ENCODE results near the gene GFRA4.

The GFRA4 gene

DNA sequence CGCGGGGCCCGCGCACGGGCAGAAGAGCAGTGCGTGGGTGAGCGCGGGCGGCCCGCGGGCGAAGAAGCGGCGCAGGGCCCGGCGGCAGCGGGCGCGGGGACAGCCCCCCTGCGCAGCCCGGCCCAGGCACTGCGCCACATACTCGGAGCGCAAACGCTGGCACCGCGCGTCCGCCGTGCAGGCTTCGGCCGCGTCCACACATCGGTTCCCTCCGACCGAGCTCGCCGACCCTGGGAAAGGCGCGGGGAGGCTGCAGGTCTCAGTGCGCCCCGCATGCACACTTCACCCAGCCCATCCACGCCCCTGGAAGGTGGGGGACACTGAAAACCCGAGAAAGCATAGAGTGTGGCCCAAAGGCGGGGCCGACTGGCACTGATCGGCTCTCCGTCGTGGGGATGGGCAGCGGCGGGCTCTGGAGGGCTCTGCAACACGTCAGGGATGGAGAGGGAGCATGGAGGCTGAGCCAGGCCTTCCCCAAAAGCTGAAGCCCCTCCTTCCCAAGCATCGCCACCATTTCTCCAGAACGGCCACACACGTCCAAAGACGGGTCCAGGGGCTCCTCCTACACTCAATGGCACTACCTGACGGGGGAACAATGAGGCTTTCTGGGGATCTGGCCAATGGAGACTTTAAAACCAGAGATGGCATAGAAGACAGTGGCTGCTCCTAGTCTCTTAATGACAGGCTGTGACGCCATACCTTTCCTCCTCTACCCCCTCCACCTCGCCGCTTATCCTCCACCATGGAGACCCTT, 2.0 kb downstream of the GFRA4 start:
- no peaks in the 10 kb centered on the region for H3K9me3 ChIP-seq (ENCODE audit: severe bottlenecking)
- TF ChIP-seq, protein P1, sequence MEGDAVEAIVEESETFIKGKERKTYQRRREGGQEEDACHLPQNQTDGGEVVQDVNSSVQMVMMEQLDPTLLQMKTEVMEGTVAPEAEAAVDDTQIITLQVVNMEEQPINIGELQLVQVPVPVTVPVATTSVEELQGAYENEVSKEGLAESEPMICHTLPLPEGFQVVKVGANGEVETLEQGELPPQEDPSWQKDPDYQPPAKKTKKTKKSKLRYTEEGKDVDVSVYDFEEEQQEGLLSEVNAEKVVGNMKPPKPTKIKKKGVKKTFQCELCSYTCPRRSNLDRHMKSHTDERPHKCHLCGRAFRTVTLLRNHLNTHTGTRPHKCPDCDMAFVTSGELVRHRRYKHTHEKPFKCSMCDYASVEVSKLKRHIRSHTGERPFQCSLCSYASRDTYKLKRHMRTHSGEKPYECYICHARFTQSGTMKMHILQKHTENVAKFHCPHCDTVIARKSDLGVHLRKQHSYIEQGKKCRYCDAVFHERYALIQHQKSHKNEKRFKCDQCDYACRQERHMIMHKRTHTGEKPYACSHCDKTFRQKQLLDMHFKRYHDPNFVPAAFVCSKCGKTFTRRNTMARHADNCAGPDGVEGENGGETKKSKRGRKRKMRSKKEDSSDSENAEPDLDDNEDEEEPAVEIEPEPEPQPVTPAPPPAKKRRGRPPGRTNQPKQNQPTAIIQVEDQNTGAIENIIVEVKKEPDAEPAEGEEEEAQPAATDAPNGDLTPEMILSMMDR (IDR thresholded peaks at IDR 0.05; ENCODE audit: low read depth, low read length), result no peak
- H3K27me3 ChIP-seq (ENCODE audit: insufficient read depth, low read depth, severe bottlenecking), result peaks cover 9% of the 10 kb centered on the region
- no peak overlapping the region; the same call in 1 of the 2 replicates for H3K4me3 ChIP-seq (ENCODE audit: low read depth, low read length)
- no peaks in the 10 kb centered on the region for H3K36me3 ChIP-seq
- peak; percentile 6 for DNase-seq
- H3K27ac ChIP-seq, result no peak overlapping the region

DNA sequence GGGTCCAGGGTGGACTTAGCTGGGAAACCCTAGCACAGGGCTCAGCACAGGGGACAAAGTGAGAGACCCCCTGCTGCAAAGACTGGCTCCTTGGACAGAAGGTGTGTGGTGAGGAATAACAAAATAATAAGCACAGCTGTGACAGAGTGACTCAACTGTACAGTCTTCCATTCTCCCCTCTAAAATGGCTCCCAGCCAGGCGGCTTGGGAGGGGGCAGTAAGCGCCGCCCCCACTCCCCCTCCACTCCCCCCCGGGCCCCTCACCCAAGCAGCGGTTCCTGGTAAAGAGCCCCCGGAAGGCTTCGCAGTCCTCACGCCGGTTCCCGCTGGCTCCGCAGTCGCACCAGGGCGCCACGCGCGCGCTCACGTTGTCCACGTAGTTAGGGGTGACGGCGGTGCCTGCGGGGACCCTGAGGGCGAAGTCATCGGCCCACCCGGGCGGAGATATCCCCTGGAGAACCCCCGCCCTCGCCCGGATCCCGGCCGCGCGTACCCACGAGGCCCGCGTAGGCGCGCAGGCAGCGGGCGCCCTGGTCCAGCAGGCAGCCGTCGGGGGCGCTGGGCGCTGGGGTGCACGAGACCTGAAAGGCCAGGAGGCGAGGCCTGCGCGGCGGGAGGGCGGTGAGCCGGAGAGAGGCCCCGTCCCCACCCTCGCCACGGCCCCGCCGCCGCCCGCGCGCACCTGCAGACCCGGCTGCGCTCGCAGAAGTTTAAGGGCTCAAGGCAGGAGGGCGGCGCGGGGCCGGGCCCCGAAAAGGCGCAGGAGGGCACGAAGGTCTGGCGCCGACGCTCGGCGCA, 2.7 kb downstream of the GFRA4 start:
- Histone ChIP-seq H3K36me3 (no peaks in the 10 kb centered on the region), H3K27me3 (ENCODE audit: insufficient read depth, low read depth, severe bottlenecking) (peaks cover 9% of the 10 kb centered on the region), H3K27ac (no peak overlapping the region), H3K9me3 (ENCODE audit: severe bottlenecking) (peaks cover 2% of the 10 kb centered on the region), H3K4me3 (ENCODE audit: low read depth, low read length) (peak overlapping the region; percentile 30)
- DNase-seq, result peak; percentile 4
- TF ChIP-seq, protein P1 (IDR thresholded peaks at IDR 0.05; ENCODE audit: low read depth, low read length), result no peak

GRCh38 chr20:3659492-3660261, 3.5 kb downstream of the GFRA4 start:
- H3K27me3 ChIP-seq (ENCODE audit: insufficient read depth, low read depth, severe bottlenecking), result peaks cover 9% of the 10 kb centered on the region
- H3K9me3 ChIP-seq (ENCODE audit: severe bottlenecking), result peaks cover 4% of the 10 kb centered on the region
- H3K27ac ChIP-seq, result no peak overlapping the region
- TF ChIP-seq, protein P1 (IDR thresholded peaks at IDR 0.05; ENCODE audit: low read depth, low read length), result peak; percentile 47
- no peaks in the 10 kb centered on the region for H3K36me3 ChIP-seq
- peak; percentile 48 for DNase-seq
- H3K4me3 ChIP-seq (ENCODE audit: low read depth, low read length), result no peak overlapping the region

DNA sequence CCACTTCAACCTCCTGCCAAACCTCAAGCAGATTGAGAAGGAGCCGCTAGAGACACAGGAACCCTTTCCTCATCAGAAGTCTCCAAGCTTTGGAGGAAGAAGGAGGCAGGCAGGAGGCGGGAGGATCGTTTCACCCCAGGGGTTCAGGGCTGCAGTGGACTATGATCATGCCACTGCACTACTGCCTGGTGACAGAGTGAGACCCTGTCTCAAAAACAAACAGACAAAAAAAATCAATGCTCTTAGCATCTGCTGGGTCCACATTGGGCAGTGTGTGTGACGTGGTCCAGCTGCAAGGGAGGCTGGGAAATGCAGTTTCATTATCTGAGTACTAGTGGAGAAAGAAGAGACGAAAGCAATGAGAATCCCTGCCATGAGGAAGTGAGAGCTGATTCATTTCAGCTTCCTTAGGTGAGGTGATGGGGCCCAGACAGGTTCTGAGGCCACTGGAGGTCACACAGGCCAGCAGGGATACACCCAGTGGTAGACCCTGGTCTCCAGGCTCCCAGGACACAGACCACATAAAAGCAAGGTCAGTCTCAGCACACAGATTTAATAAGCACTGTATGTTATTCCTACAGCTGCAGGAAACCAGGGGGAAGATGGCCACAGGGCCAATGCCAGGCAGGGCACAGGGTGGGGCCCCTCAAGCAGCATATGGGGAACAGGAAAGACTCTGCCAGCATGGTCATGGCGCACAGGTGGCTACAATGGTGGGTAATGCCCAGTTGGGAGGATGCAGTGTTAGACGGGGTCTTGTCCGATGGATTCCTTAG, 4.3 kb downstream of the GFRA4 start:
- TF ChIP-seq, protein P1 (IDR thresholded peaks at IDR 0.05; ENCODE audit: low read depth, low read length), result no peak
- Histone ChIP-seq H3K36me3 (no peaks in the 10 kb centered on the region), H3K9me3 (ENCODE audit: severe bottlenecking) (peaks cover 4% of the 10 kb centered on the region), H3K27ac (no peak overlapping the region), H3K4me3 (ENCODE audit: low read depth, low read length) (no peak overlapping the region), H3K27me3 (ENCODE audit: insufficient read depth, low read depth, severe bottlenecking) (peaks cover 9% of the 10 kb centered on the region)
- DNase-seq, result no peak

DNA sequence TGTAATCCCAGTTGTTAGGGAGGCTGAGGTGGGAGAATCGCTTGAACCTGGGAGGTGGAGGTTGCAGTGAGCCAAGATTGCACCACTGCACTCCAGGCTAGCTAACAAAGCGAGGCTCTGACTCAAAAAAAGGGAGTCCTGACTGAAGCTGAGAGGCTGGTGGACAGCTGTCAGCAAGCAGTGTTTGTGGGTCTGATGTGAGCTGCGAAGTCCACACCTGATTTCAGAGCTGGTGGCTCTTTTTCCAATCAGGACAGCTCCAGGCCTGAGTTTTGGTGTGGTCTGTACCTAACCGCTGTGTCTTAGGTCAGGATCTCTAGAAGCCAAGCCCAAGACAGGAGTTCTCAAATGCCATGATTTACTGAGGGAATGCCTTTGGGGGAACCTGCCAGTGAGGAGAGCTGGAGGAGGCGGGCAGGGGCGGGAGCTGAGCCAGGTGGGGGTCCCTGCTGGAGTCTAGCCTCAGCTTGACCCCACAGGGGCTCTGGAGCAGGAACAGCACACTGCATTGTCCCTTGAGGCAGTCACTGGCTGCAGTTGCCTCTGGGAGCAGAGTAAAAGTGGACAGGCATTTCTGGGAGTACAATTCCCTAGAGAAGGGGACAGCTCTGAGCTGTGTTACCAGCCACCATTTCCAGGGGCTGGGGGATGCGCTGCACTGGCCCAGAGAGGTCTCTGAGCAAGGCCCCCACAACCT, 5.0 kb downstream of the GFRA4 start:
- TF ChIP-seq, protein P1 (IDR thresholded peaks at IDR 0.05; ENCODE audit: low read depth, low read length), result no peak
- DNase-seq, result no peak
- Histone ChIP-seq H3K4me3 (ENCODE audit: low read depth, low read length) (no peak overlapping the region), H3K9me3 (ENCODE audit: severe bottlenecking) (peaks cover 4% of the 10 kb centered on the region), H3K27ac (no peak overlapping the region), H3K27me3 (ENCODE audit: insufficient read depth, low read depth, severe bottlenecking) (peaks cover 9% of the 10 kb centered on the region), H3K36me3 (no peaks in the 10 kb centered on the region)
